AG08396 (cell line): ENCODE measurements around the gene IKZF1.

Experiments used
- DNase-seq: peaks from one replicate; pipeline ENCODE4 v3.0.0; 2012; ENCODE audit warnings: low spot score, mixed read lengths

The IKZF1 gene

GRCh38 chr7:50283731-50284130, 20.8 kb upstream of the IKZF1 start:
- no peak for DNase-seq

GRCh38 chr7:50284296-50284695, 20.2 kb upstream of the IKZF1 start:
- no peak for DNase-seq

GRCh38 chr7:50285269-50285668, 19.2 kb upstream of the IKZF1 start:
- DNase-seq, result no peak

DNA sequence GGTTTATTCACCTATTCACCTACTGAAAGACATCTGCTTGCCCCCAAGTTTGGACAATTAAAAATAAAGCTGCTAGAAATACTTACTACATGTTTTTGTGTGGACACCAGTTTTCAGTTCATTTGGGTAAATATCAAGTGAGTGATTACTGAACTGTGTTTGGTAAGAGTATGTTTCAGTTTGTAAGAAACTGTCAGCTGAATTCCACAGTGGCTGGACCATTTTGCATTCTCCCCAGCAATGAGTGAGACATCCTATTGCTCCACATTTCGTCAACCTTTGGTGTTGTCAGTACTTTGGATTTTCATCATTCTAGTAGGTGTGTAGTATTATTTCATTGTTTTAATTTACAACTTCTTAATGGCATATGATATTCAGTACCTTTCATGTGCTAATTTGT, 17.4 kb upstream of the IKZF1 start:
- DNase-seq, result no peak

GRCh38 chr7:50292165-50292757, 12.3 kb upstream of the IKZF1 start:
- DNase-seq, result no peak

DNA sequence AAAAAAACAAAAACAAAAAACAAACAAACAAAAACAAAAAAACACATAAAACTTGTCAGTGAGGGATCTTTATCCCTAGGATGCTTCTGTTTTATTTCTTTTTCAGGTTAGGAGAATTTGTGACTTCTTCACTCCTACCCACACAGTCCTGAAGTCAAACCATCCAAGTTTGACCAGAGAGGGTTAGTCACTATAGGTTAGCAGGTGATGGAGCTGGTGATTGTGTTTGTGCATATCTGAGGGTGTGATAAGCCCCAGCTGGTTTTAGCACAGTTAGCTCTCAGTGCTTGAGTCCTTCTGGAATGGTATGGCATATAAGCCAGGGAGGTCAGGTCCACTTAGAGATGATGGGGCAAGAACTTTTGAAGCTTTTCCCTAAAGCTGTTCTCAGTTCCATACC, 11.8 kb upstream of the IKZF1 start:
- no peak for DNase-seq

DNA sequence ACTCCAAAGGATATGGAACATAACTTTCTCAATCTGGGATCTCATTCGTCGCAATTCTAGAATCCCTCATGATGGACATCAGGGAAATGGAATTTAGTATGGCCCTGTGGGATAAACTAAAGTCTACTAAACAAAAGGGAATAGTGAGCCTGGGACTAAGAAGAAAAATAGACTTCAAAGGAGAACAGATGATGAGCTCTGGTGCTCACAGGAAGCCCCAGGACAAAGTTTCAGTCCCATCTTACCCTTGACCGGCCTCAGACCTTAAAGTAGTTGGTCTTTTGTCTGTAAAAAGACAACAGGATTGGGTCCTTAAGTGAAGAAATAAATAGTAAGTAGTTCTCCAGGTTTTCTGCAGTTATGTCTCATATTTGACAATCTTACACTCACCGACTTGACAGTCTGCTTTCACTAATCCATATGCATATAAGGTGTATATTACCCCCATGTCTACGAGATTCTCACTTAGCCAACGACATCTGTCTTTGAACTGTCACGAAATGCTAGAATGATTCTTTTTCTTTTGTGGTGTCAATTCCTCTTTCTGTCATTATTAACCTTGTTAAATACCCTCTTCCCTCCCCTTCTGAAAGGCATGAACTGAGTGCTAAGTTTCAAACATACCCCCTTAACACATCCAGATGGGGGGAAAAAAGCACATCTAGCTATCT, 10.9 kb upstream of the IKZF1 start:
- DNase-seq, result no peak

DNA sequence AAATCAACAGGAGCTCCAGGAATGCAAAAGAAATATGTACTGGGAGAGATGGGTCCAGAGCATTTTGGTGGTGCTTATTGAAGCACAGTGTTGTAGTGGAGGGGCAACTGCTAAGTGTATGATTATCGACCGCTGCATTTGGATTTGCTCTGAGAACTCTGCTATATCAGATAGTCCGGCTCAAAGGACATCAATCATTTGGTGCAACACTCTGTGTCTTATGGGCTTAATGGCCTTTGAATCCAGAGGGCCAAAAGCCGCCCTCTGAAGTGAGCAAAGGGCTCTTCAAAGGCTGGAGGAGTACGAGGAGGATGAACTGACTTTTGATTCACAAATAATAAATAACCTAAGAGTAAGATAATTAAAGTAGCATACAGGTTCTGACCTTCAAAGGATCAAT, 9.4 kb upstream of the IKZF1 start:
- DNase-seq, result no peak

DNA sequence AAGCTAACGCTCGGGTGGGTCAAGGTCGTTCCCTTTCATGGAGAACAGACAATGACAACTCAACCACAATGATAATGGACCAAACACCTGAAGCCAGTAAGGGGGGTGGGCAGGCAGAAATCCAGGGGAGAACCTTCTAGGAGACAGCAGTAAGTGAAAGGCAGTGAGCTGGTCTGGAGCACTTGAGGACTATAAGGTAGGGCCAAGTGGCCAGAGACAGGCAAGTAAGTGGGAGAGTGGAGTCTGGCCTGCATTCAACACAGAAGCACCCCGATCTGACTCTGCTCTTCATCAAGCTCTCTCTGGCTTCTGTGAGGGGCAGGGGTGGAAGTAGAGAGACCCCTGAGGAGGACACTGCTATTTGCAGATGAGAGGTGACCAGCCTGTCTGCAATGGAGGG, 7.7 kb upstream of the IKZF1 start:
- DNase-seq, result no peak

DNA sequence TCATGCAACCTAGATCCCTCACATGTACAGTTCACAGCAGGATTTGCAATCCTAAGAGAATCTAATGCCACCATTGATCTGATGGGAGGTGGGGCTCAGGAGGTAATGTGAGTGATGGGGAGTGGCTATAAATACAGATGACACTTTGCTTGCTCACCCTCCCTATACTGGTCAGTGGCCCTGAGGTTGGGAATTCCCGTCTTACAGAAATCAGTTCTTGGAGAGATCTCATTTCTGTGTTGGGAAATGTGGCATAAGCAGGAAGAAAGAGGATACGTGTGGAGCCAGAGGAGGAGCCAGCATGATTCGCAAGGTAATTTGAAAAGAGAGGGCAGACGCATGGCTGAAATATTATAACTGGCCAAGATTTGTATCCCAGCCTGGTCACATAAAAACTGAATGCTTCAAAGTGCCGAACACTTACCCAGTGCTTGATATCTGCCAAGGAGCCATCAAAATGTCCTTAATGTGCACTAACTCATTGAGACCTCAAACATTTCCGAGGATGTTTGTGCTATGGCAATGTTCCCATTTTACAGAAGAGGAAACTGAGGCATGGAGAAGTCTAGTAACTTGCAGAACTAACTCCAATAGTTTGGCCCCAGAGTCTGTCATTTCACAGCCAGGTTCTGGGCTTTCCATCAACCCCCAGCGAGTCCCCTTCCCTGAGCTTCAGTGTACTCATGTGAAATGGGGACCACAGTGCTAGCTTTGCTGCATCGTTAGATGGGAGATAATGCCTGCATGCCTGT, 5.5 kb upstream of the IKZF1 start:
- no peak for DNase-seq

- DNase-seq, result no peak
Observed at GRCh38 chr7:50300336-50300735, 4.2 kb upstream of the IKZF1 start.

GRCh38 chr7:50302486-50303334, 1.8 kb upstream of the IKZF1 start:
- no peak for DNase-seq

GRCh38 chr7:50303335-50304128, 984 bp upstream of the IKZF1 start:
- DNase-seq, result no peak

DNA sequence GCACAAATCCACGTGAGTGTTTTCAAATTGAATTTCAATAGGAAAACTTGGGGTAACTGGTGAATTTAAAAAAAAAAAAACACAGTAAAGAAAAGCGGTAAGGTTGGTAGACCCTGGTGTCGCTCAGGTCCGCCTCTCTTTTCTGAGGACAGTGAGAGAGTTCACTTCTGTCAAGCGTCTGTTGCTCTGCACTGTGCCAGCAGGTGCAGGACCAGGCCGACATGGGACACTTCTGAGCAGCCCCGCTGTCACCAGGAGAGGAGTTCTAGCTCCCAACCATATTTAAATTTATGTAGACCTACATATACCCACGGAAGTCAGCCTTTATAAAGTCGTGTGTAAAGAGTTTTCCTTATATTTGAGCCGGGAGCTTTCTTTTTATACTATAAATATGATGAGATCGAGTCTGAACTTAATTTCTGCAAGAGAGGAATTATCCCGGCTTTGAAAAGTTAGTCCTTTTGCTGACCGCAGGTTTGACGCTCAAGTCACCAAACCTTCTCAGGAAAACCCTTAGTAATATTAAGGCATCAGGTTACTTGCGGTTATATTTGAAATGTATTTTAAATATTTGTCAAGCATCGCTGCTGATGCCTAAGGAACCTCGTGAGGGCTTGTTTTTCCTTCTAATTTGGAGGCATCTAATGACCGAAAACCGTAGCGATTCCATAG, 531 bp downstream of the IKZF1 start:
- DNase-seq, result no peak

- no peak for DNase-seq
Observed at GRCh38 chr7:50305583-50306493, 1.3 kb downstream of the IKZF1 start.

GRCh38 chr7:50306494-50307367, 2.2 kb downstream of the IKZF1 start:
- DNase-seq, result no peak

DNA sequence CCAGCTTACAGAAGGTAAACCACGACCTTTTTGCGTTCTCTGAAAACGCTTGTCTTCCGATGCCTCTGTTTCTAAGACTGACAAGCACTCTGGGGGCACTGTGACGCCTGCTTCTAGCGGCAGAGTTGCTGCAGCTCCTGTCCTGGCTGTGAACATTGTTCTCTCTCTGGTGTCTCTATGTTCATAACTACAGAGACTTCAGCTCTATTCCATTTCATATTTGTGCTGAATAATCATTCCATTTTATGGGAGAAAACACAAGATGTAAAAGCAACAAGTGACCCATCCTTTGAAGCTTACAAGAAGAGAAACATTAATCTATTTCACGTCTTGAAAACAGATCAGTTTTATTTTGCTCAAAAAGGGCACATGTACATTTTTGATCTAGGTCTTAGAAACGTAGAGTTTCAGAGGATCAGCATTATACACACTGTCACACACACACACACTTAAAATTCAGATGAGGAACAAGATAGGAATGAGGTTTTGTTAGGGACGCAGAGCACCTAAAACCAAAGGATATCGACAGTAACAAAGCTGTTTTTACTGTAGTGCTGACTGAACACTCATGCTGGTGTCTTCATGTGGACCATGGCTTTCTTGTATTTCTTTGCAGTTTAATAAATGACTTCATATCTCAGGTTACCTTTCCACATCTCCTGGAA, 3.0 kb downstream of the IKZF1 start:
- no peak for DNase-seq

DNA sequence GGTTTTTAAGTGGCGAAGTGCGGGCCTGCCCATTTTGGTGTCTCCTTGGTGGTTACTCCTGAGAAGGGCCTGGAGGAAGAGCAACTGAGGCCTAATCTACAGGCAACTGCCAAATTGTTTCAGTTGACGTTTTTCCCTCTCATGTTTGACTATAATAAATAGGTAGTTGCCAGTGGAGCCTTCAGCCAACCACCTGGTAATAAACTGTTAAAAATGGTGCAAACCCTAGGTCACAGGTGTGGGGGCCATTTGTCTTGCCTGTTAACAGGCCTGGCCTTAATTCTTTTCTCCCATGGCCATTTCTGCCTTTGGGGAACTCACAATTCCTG, 3.7 kb downstream of the IKZF1 start:
- DNase-seq, result no peak
